ENCODE data around the gene ATP10D.
"Not testable (repeated sequence)": the region's sequence is repeated elsewhere in the genome, so short reads cannot be mapped to it uniquely, and the experiment has no call there.

ATP10D gene

GRCh38 chr4:47485047-47485692 lies at the start of gene ATP10D:
Gene ATP10D, plus strand, starts transcription at chr4:47485275. Its CDS starts 27,266 bp downstream, at chr4:47512541.
- peak; percentile 48 for DNase-seq

- no peak for DNase-seq
Observed at GRCh38 chr4:47442980-47443379, 42.1 kb upstream of the ATP10D start.

GRCh38 chr4:47444031-47444430 lies 41.0 kb upstream of the ATP10D start:
- no peak for DNase-seq

GRCh38 chr4:47451657-47452056 lies 33.4 kb upstream of the ATP10D start:
- no peak for DNase-seq

GRCh38 chr4:47462799-47463234 lies 22.3 kb upstream of the ATP10D start:
- no peak for DNase-seq

GRCh38 chr4:47463235-47463956 lies 21.7 kb upstream of the ATP10D start, which contains the start of gene COMMD8:
Gene COMMD8, minus strand, starts transcription at chr4:47463702. Its CDS starts 51 bp downstream, at chr4:47463651.
- DNase-seq = peak; percentile 78

- DNase-seq = no peak
Observed at GRCh38 chr4:47465004-47465403, 20.1 kb upstream of the ATP10D start.

- DNase-seq = no peak
Observed at GRCh38 chr4:47466056-47466785, 18.9 kb upstream of the ATP10D start.

- no peak for DNase-seq
Observed at GRCh38 chr4:47468706-47469365, 16.2 kb upstream of the ATP10D start.

GRCh38 chr4:47469951-47470350 lies 15.1 kb upstream of the ATP10D start:
- no peak for DNase-seq

- DNase-seq = no peak
Observed at GRCh38 chr4:47471064-47471463, 14.0 kb upstream of the ATP10D start.

GRCh38 chr4:47471591-47471990 lies 13.5 kb upstream of the ATP10D start:
- no peak for DNase-seq

GRCh38 chr4:47473141-47473750 lies 11.8 kb upstream of the ATP10D start:
- no peak for DNase-seq

GRCh38 chr4:47474799-47475198 lies 10.3 kb upstream of the ATP10D start:
- no peak for DNase-seq

GRCh38 chr4:47475411-47475810 lies 9.7 kb upstream of the ATP10D start:
- no peak for DNase-seq

GRCh38 chr4:47478804-47479203 lies 6.3 kb upstream of the ATP10D start:
- DNase-seq = no peak

- no peak for DNase-seq
Observed at GRCh38 chr4:47482326-47482725, 2.7 kb upstream of the ATP10D start.

- no peak for DNase-seq
Observed at GRCh38 chr4:47483745-47484144, 1.3 kb upstream of the ATP10D start.

GRCh38 chr4:47484168-47484567 lies 907 bp upstream of the ATP10D start:
- no peak for DNase-seq

- no peak for DNase-seq
Observed at GRCh38 chr4:47485768-47486167, 693 bp downstream of the ATP10D start.

- no peak for DNase-seq
Observed at GRCh38 chr4:47486231-47486673, 1.2 kb downstream of the ATP10D start.

GRCh38 chr4:47486727-47487126 lies 1.7 kb downstream of the ATP10D start:
- not testable (repeated sequence) for DNase-seq

GRCh38 chr4:47488706-47489105 lies 3.6 kb downstream of the ATP10D start:
- DNase-seq = no peak
